WTC11 (cell line): ENCODE data around the gene SWAP70. TPM values are rescaled to one million over a fixed set of nuclear protein-coding genes. Genes with fewer than 3 reads are reported as not detected.
A peak's percentile ranks its signal among the peaks of the same experiment; 100 is the strongest.
"Not testable (repeated sequence)": the region's sequence is repeated elsewhere in the genome, so short reads cannot be mapped to it uniquely, and the experiment has no call there.

Experiments
- ATAC-seq: fragments of 200-7000 bp; cut with Tn5 transposase; 2 replicates; pipeline ENCODE4 v1.10.0; 2021; ENCODE audit warnings: mild to moderate bottlenecking, moderate library complexity
- CTCF ChIA-PET: fragments of 300-600 bp; sonication (Branson Sonifier 250); formaldehyde crosslinking; loops from one replicate; lab custom pipeline; 2021; ENCODE audit warnings: antibody characterized with exemption; lab: Charles Lee
- POLR2A ChIA-PET: fragments of 350-600 bp; sonication (Branson Sonifier 250); formaldehyde crosslinking; loops from one replicate; lab custom pipeline; 2021; ENCODE audit warnings: antibody characterized with exemption; lab: Charles Lee
- DNase-seq: peaks from one replicate; pipeline ENCODE4 v3.0.0; 2021; ENCODE audit warnings: low spot score
- H3K27ac Mint-ChIP-seq: 2 replicates; pipeline ENCODE4 v1.8.0; 2021; ENCODE audit warnings: mixed read lengths
- H3K27me3 Mint-ChIP-seq: 2 replicates; pipeline ENCODE4 v1.8.0; 2021; ENCODE audit warnings: low read depth, mild to moderate bottlenecking, moderate library complexity, mixed read lengths
- H3K36me3 Mint-ChIP-seq: 2 replicates; pipeline ENCODE4 v1.8.0; 2021; ENCODE audit warnings: mixed read lengths
- H3K4me1 Mint-ChIP-seq: 2 replicates; pipeline ENCODE4 v1.8.0; 2022; ENCODE audit warnings: mixed read lengths
- H3K4me3 Mint-ChIP-seq: 2 replicates; pipeline ENCODE4 v1.8.0; 2021; ENCODE audit warnings: mild to moderate bottlenecking, moderate library complexity, mixed read lengths
- H3K9me3 Mint-ChIP-seq: 2 replicates; pipeline ENCODE4 v1.8.0; 2021; ENCODE audit warnings: mixed read lengths
- CREB1 ChIP-seq: sonication (generic); formaldehyde crosslinking; IDR thresholded peaks from 2 replicates; pipeline ENCODE4 v1.8.0; 2023; ENCODE audit warnings: mild to moderate bottlenecking, missing genetic modification reagents
- ETV6 ChIP-seq: sonication (generic); formaldehyde crosslinking; IDR thresholded peaks from 2 replicates; pipeline ENCODE4 v1.8.1; 2022; ENCODE audit warnings: mild to moderate bottlenecking, missing genetic modification reagents
- GTF2I ChIP-seq: fragments of 250-450 bp; sonication (Bioruptor Pico); conservative IDR thresholded peaks from 2 replicates; pipeline ENCODE4 v1.4.0; 2021; ENCODE audit warnings: mild to moderate bottlenecking
- IRF2 ChIP-seq: sonication (generic); formaldehyde crosslinking; IDR thresholded peaks from 2 replicates; pipeline ENCODE4 v1.8.0; 2022; ENCODE audit warnings: low read depth, missing genetic modification reagents, borderline replicate concordance
- PRRX2 ChIP-seq: fragments of 250-450 bp; sonication (Bioruptor Pico); IDR thresholded peaks from 2 replicates; pipeline ENCODE4 v1.8.0; 2021; ENCODE audit warnings: mild to moderate bottlenecking
- SMAD3 ChIP-seq: sonication (generic); formaldehyde crosslinking; IDR thresholded peaks from 2 replicates; pipeline ENCODE4 v1.8.0; 2022; ENCODE audit warnings: missing genetic modification reagents, mild to moderate bottlenecking, borderline replicate concordance
- TEAD1 ChIP-seq: sonication (generic); formaldehyde crosslinking; IDR thresholded peaks from 2 replicates; pipeline ENCODE4 v1.8.0; 2022; ENCODE audit warnings: mild to moderate bottlenecking, missing genetic modification reagents
- ZNF219 ChIP-seq: sonication (generic); formaldehyde crosslinking; IDR thresholded peaks from 2 replicates; pipeline ENCODE4 v1.8.0; 2023; ENCODE audit warnings: missing genetic modification reagents, mild to moderate bottlenecking, borderline replicate concordance
- ZNF423 ChIP-seq: fragments of 250-450 bp; sonication (Bioruptor Pico); IDR thresholded peaks from 2 replicates; pipeline ENCODE4 v2.1.2; 2022; ENCODE audit warnings: mild to moderate bottlenecking, moderate library complexity
- total RNA-seq: library from RNA; stranded (reverse); gene quantifications from 3 replicates; pipeline ENCODE4 v1.2.3, GENCODE V29; 2021
- TF ChIP-seq, protein P1 (sequence below): sonication (generic); formaldehyde crosslinking; IDR thresholded peaks from 2 replicates; pipeline ENCODE4 v1.8.1; 2023; ENCODE audit warnings: mild to moderate bottlenecking, missing genetic modification reagents
- TF ChIP-seq, protein P2 (sequence below): fragments of 250-450 bp; sonication (Bioruptor Pico); IDR thresholded peaks from 2 replicates; pipeline ENCODE4 v1.9.0; 2021; ENCODE audit warnings: mild to moderate bottlenecking
- TF ChIP-seq, protein P3 (sequence below): sonication (generic); formaldehyde crosslinking; IDR thresholded peaks from 2 replicates; pipeline ENCODE4 v1.8.1; 2023; ENCODE audit warnings: mild to moderate bottlenecking, missing genetic modification reagents, borderline replicate concordance
- TF ChIP-seq, protein P4 (sequence below): sonication (generic); formaldehyde crosslinking; IDR thresholded peaks from 2 replicates; pipeline ENCODE4 v1.8.1; 2022; ENCODE audit warnings: low read depth, missing genetic modification reagents, borderline replicate concordance
- TF ChIP-seq, protein P5 (sequence below): fragments of 250-450 bp; sonication (Bioruptor Pico); IDR thresholded peaks from 2 replicates; pipeline ENCODE4 v1.9.0; 2021; ENCODE audit warnings: moderate library complexity, mild to moderate bottlenecking, inconsistent platforms, borderline replicate concordance
- TF ChIP-seq, protein P6 (sequence below): sonication (generic); formaldehyde crosslinking; IDR thresholded peaks from 2 replicates; pipeline ENCODE4 v1.8.1; 2022; ENCODE audit warnings: missing genetic modification reagents, borderline replicate concordance

SWAP70 gene
- total RNA-seq, 1 experiment from 2014 or later, result 24.1 TPM

DNA sequence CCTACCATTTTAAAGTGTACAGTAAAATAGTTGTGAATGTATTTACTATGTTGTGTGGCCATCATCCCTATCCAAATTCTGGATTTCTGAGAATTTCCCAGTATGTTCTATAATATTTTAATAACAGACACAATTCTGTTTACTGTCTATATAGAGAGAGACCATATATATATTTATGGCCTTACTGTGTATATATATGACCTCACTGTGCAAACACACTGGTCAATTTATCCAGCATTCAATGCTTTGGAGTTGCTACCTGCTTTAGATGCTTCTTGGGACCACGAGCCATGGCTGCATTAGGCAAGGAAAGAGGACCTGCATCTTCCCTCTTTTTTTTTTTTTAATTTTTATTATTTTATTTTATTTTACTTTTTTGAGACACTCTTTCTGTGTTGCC lies 40.2 kb downstream of the SWAP70 start (continued):
- TF ChIP-seq, protein P1, sequence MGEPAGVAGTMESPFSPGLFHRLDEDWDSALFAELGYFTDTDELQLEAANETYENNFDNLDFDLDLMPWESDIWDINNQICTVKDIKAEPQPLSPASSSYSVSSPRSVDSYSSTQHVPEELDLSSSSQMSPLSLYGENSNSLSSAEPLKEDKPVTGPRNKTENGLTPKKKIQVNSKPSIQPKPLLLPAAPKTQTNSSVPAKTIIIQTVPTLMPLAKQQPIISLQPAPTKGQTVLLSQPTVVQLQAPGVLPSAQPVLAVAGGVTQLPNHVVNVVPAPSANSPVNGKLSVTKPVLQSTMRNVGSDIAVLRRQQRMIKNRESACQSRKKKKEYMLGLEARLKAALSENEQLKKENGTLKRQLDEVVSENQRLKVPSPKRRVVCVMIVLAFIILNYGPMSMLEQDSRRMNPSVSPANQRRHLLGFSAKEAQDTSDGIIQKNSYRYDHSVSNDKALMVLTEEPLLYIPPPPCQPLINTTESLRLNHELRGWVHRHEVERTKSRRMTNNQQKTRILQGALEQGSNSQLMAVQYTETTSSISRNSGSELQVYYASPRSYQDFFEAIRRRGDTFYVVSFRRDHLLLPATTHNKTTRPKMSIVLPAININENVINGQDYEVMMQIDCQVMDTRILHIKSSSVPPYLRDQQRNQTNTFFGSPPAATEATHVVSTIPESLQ (CRISPR knock-in tag), result no peak

DNA sequence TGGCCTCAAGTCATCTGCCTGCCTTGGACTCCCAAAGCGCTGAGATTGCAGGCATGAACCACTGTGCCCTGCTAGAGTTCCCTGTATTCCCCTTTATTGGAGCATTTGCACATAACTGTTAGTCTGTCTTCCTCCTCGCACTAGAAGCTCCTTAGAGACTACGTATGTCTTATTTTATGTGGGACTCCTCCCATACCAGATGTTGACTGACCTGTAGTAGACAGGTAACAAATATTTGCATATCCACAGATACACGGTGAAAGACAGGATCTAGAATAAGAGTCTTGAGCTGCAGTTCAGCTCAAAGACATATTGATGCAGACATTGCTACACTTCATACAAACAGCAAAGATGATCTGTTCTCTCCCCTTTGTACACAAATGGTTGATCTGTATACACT lies 40.7 kb downstream of the SWAP70 start:
- peak overlapping the region; percentile 29; the same call in 1 of the 2 replicates for H3K27ac Mint-ChIP-seq
- no peak for ATAC-seq
- H3K9me3 Mint-ChIP-seq, result no peaks in the 10 kb centered on the region
- TF ChIP-seq, protein P2, sequence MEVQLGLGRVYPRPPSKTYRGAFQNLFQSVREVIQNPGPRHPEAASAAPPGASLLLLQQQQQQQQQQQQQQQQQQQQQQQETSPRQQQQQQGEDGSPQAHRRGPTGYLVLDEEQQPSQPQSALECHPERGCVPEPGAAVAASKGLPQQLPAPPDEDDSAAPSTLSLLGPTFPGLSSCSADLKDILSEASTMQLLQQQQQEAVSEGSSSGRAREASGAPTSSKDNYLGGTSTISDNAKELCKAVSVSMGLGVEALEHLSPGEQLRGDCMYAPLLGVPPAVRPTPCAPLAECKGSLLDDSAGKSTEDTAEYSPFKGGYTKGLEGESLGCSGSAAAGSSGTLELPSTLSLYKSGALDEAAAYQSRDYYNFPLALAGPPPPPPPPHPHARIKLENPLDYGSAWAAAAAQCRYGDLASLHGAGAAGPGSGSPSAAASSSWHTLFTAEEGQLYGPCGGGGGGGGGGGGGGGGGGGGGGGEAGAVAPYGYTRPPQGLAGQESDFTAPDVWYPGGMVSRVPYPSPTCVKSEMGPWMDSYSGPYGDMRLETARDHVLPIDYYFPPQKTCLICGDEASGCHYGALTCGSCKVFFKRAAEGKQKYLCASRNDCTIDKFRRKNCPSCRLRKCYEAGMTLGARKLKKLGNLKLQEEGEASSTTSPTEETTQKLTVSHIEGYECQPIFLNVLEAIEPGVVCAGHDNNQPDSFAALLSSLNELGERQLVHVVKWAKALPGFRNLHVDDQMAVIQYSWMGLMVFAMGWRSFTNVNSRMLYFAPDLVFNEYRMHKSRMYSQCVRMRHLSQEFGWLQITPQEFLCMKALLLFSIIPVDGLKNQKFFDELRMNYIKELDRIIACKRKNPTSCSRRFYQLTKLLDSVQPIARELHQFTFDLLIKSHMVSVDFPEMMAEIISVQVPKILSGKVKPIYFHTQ, result no peak
- no peak for TF ChIP-seq SMAD3 (CRISPR knock-in tag)
- no peak for TF ChIP-seq IRF2 (CRISPR knock-in tag)
- TF ChIP-seq, protein P3, sequence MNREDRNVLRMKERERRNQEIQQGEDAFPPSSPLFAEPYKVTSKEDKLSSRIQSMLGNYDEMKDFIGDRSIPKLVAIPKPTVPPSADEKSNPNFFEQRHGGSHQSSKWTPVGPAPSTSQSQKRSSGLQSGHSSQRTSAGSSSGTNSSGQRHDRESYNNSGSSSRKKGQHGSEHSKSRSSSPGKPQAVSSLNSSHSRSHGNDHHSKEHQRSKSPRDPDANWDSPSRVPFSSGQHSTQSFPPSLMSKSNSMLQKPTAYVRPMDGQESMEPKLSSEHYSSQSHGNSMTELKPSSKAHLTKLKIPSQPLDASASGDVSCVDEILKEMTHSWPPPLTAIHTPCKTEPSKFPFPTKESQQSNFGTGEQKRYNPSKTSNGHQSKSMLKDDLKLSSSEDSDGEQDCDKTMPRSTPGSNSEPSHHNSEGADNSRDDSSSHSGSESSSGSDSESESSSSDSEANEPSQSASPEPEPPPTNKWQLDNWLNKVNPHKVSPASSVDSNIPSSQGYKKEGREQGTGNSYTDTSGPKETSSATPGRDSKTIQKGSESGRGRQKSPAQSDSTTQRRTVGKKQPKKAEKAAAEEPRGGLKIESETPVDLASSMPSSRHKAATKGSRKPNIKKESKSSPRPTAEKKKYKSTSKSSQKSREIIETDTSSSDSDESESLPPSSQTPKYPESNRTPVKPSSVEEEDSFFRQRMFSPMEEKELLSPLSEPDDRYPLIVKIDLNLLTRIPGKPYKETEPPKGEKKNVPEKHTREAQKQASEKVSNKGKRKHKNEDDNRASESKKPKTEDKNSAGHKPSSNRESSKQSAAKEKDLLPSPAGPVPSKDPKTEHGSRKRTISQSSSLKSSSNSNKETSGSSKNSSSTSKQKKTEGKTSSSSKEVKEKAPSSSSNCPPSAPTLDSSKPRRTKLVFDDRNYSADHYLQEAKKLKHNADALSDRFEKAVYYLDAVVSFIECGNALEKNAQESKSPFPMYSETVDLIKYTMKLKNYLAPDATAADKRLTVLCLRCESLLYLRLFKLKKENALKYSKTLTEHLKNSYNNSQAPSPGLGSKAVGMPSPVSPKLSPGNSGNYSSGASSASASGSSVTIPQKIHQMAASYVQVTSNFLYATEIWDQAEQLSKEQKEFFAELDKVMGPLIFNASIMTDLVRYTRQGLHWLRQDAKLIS (CRISPR knock-in tag), result no peak
- TF ChIP-seq, protein P4, sequence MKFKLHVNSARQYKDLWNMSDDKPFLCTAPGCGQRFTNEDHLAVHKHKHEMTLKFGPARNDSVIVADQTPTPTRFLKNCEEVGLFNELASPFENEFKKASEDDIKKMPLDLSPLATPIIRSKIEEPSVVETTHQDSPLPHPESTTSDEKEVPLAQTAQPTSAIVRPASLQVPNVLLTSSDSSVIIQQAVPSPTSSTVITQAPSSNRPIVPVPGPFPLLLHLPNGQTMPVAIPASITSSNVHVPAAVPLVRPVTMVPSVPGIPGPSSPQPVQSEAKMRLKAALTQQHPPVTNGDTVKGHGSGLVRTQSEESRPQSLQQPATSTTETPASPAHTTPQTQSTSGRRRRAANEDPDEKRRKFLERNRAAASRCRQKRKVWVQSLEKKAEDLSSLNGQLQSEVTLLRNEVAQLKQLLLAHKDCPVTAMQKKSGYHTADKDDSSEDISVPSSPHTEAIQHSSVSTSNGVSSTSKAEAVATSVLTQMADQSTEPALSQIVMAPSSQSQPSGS (CRISPR knock-in tag), result no peak
- TF ChIP-seq PRRX2, result no peak
- TF ChIP-seq, all 79 proteins: peak for 0
- H3K4me1 Mint-ChIP-seq, result peaks cover 18% of the 10 kb centered on the region
- no peaks in the 10 kb centered on the region for H3K27me3 Mint-ChIP-seq
- peaks cover 6% of the 10 kb centered on the region; the same call in 1 of the 2 replicates for H3K36me3 Mint-ChIP-seq
- POLR2A ChIA-PET, result interaction anchor here (0.7 kb wide), 1 partner anchor 15 kb away, joined by 4 read pairs; no protein-coding TSS in a partner anchor
- H3K4me3 Mint-ChIP-seq, result no peak overlapping the region
- DNase-seq, result no peak
- CTCF ChIA-PET, result no interaction called here

DNA sequence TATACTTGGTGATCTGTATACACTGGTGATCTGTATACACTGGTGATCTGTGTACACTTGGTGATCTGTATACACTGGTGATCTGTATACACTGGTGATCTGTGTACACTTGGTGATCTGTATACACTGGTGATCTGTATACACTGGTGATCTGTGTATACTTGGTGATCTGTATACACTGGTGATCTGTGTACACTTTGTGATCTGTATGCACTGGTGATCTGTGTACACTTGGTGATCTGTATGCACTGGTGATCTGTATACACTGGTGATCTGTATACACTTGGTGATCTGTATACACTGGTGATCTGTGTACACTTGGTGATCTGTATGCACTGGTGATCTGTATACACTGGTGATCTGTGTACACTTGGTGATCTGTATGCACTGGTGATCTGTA lies 41.5 kb downstream of the SWAP70 start:
- ATAC-seq, DNase-seq, H3K27me3 Mint-ChIP-seq, CTCF ChIA-PET, H3K9me3 Mint-ChIP-seq, POLR2A ChIA-PET, H3K4me3 Mint-ChIP-seq, H3K36me3 Mint-ChIP-seq, H3K27ac Mint-ChIP-seq: not testable (repeated sequence)
- H3K4me1 Mint-ChIP-seq, result peaks cover 25% of the 10 kb centered on the region

DNA sequence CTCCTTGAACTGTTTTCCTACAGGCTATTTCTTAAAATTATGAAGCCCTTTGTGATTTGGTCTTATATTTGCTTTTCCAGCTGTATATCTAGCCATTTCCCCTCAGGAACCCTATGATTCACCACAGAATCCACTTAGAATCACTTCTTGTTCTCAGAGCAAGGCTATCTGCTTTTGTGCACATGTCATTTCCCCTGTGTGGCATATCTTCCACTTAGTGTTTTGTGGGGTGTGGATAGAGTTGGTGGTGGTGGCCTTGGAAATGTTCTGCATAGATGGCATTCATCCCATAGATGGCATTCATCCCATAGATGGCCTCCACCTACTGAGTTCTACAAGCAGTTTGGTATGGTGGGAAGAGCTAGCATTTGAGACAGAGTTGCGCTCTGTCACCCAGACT lies 44.7 kb downstream of the SWAP70 start:
- Mint-ChIP-seq H3K27ac (no peak overlapping the region), H3K36me3 (peaks cover 10% of the 10 kb centered on the region; the same call in 1 of the 2 replicates), H3K4me1 (peaks cover 24% of the 10 kb centered on the region), H3K9me3 (no peaks in the 10 kb centered on the region), H3K4me3 (no peak overlapping the region), H3K27me3 (no peaks in the 10 kb centered on the region)
- CTCF ChIA-PET, result interaction anchor here (1.7 kb wide), 1 partner anchor 95 kb away, joined by 5 read pairs; no protein-coding TSS in a partner anchor
- POLR2A ChIA-PET, result no interaction called here
- no peak for ATAC-seq
- no peak for DNase-seq
- TF ChIP-seq, protein P5, sequence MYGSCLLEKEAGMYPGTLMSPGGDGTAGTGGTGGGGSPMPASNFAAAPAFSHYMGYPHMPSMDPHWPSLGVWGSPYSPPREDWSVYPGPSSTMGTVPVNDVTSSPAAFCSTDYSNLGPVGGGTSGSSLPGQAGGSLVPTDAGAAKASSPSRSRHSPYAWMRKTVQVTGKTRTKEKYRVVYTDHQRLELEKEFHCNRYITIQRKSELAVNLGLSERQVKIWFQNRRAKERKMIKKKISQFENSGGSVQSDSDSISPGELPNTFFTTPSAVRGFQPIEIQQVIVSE, result no peak
- no peak for TF ChIP-seq ZNF219 (CRISPR knock-in tag)
- TF ChIP-seq ZNF423, result no peak
- no peak for TF ChIP-seq GTF2I (CRISPR knock-in tag)
- TF ChIP-seq, protein P6, sequence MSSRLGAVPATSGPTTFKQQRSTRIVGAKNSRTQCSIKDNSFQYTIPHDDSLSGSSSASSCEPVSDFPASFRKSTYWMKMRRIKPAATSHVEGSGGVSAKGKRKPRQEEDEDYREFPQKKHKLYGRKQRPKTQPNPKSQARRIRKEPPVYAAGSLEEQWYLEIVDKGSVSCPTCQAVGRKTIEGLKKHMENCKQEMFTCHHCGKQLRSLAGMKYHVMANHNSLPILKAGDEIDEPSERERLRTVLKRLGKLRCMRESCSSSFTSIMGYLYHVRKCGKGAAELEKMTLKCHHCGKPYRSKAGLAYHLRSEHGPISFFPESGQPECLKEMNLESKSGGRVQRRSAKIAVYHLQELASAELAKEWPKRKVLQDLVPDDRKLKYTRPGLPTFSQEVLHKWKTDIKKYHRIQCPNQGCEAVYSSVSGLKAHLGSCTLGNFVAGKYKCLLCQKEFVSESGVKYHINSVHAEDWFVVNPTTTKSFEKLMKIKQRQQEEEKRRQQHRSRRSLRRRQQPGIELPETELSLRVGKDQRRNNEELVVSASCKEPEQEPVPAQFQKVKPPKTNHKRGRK (CRISPR knock-in tag), result no peak
- TF ChIP-seq, protein P1 (CRISPR knock-in tag), result no peak
- no peak for TF ChIP-seq CREB1 (CRISPR knock-in tag)
- TF ChIP-seq TEAD1 (CRISPR knock-in tag), result no peak
- no peak for TF ChIP-seq ETV6 (CRISPR knock-in tag)
